Neural cell (in vitro differentiated cells): Measurements from ENCODE around the gene GRIA1. TPM values are rescaled to one million over a fixed set of nuclear protein-coding genes. Genes with fewer than 3 reads are reported as not detected.
A peak's percentile ranks its signal among the peaks of the same experiment; 100 is the strongest.

Experiments used
- H2AFZ ChIP-seq: fragments of 200-600, 300-800 bp; sonication (generic), shearing (Covaris generic); 2 replicates; pipeline ENCODE4 v1.6.0; 2014; ENCODE audit warnings: low read depth, mild to moderate bottlenecking, antibody characterized with exemption, low read length, moderate library complexity
- H3F3A ChIP-seq: fragments of 200-600 bp; shearing (Covaris generic); 2 replicates; pipeline ENCODE4 v1.6.1; 2016; ENCODE audit warnings: mild to moderate bottlenecking, moderate library complexity, mixed read lengths, antibody characterized with exemption, low read length; ENCODE audit not compliant: insufficient read depth, poor library complexity, severe bottlenecking
- H3K27ac ChIP-seq: fragments of 200-600, 300-800 bp; sonication (generic), shearing (Covaris generic); 2 replicates; pipeline ENCODE4 v1.5.1; 2014; ENCODE audit warnings: mild to moderate bottlenecking, low read length, moderate library complexity
- H3K27me3 ChIP-seq: fragments of 300-800, 200-600 bp; sonication (generic), shearing (Covaris generic); 2 replicates; pipeline ENCODE4 v1.6.0; 2014; ENCODE audit warnings: mild to moderate bottlenecking, low read depth, low read length, moderate library complexity; ENCODE audit not compliant: insufficient read depth
- H3K36me3 ChIP-seq: fragments of 300-800, 200-600 bp; sonication (generic), shearing (Covaris generic); 2 replicates; pipeline ENCODE4 v1.5.1; 2014; ENCODE audit warnings: mild to moderate bottlenecking, antibody characterized with exemption, low read length, moderate library complexity; ENCODE audit not compliant: insufficient read depth
- H3K4me2 ChIP-seq: fragments of 300-800, 200-600 bp; sonication (generic), shearing (Covaris generic); 2 replicates; pipeline ENCODE4 v1.6.0; 2014; ENCODE audit warnings: mild to moderate bottlenecking, low read length
- H3K4me3 ChIP-seq: fragments of 300-800, 200-600 bp; sonication (generic), shearing (Covaris generic); 2 replicates; pipeline ENCODE4 v1.5.1; 2014; ENCODE audit warnings: mild to moderate bottlenecking, low read length, moderate library complexity
- H3K79me2 ChIP-seq: fragments of 200-600 bp; shearing (Covaris generic); replicated peaks from 2 replicates; pipeline ENCODE4 v1.6.0; 2014; ENCODE audit warnings: mild to moderate bottlenecking, low read length, moderate library complexity; ENCODE audit not compliant: insufficient read depth
- H3K9ac ChIP-seq: fragments of 300-800, 200-600 bp; sonication (generic), shearing (Covaris generic); 2 replicates; pipeline ENCODE4 v1.6.1; 2016; ENCODE audit warnings: mild to moderate bottlenecking, low read length, mixed read lengths
- H3K9me2 ChIP-seq: fragments of 200-600 bp; shearing (Covaris generic); 2 replicates; pipeline ENCODE4 v1.6.1; 2016; ENCODE audit warnings: mild to moderate bottlenecking, low read length, mixed read lengths; ENCODE audit not compliant: insufficient read depth
- H3K9me3 ChIP-seq: fragments of 200-600, 300-800 bp; sonication (generic), shearing (Covaris generic); 2 replicates; pipeline ENCODE4 v1.6.1; 2016; ENCODE audit warnings: mild to moderate bottlenecking, mixed run types, low read length, moderate library complexity, mixed read lengths
- H4K20me1 ChIP-seq: fragments of 200-600 bp; shearing (Covaris generic); 2 replicates; pipeline ENCODE4 v1.6.1; 2016; ENCODE audit warnings: mild to moderate bottlenecking, mixed run types; ENCODE audit not compliant: insufficient read depth
- EP300 ChIP-seq: fragments of 450-650 bp; conservative IDR thresholded peaks from 2 replicates; pipeline ENCODE4 v1.6.1; 2014; ENCODE audit warnings: antibody characterized with exemption, mild to moderate bottlenecking, moderate library complexity; ENCODE audit not compliant: poor library complexity, severe bottlenecking
- EZH2 ChIP-seq: fragments of 200-600, 300-800 bp; shearing (Covaris generic), sonication (generic); IDR thresholded peaks from 2 replicates; pipeline ENCODE4 v1.6.1; 2014; ENCODE audit warnings: antibody characterized with exemption, low read length, borderline replicate concordance, mild to moderate bottlenecking; ENCODE audit not compliant: insufficient read depth, poor library complexity, severe bottlenecking
- MXI1 ChIP-seq: fragments of 450-650 bp; conservative IDR thresholded peaks from 2 replicates; pipeline ENCODE4 v1.6.1; 2014; ENCODE audit warnings: antibody characterized with exemption, mild to moderate bottlenecking; ENCODE audit not compliant: poor library complexity, severe bottlenecking
- POLR2AphosphoS5 ChIP-seq: IDR thresholded peaks from 2 replicates; pipeline ENCODE4 v1.6.1; 2012
- RAD21 ChIP-seq: fragments of 450-650 bp; conservative IDR thresholded peaks from 2 replicates; pipeline ENCODE4 v1.6.1; 2014; ENCODE audit warnings: antibody characterized with exemption, mild to moderate bottlenecking, moderate library complexity
- SMC3 ChIP-seq: fragments of 450-650 bp; conservative IDR thresholded peaks from 2 replicates; pipeline ENCODE4 v1.6.1; 2014; ENCODE audit warnings: antibody characterized with exemption, mild to moderate bottlenecking, moderate library complexity; ENCODE audit not compliant: poor library complexity
- TAF1 ChIP-seq: IDR thresholded peaks from 2 replicates; pipeline ENCODE4 v1.6.1; 2012; ENCODE audit warnings: low read depth
- polyA plus RNA-seq: library from polyadenylated mRNA; depleted of rRNA; stranded (reverse); fragments of >200 nt; gene quantifications from 2 replicates; pipeline ENCODE4 v1.2.3, GENCODE V29; 2014
- TF ChIP-seq, protein P1 (sequence below): IDR thresholded peaks from 2 replicates; pipeline ENCODE4 v1.6.1; 2012; ENCODE audit warnings: borderline replicate concordance
- TF ChIP-seq, protein P2 (sequence below): fragments of 450-650 bp; IDR thresholded peaks from 2 replicates; pipeline ENCODE4 v1.5.1; 2014; ENCODE audit warnings: antibody characterized with exemption, mild to moderate bottlenecking, moderate library complexity; ENCODE audit not compliant: poor library complexity, severe bottlenecking

GRIA1 gene
- polyA plus RNA-seq, 1 donor from 2014 or later: 59.6 TPM

DNA sequence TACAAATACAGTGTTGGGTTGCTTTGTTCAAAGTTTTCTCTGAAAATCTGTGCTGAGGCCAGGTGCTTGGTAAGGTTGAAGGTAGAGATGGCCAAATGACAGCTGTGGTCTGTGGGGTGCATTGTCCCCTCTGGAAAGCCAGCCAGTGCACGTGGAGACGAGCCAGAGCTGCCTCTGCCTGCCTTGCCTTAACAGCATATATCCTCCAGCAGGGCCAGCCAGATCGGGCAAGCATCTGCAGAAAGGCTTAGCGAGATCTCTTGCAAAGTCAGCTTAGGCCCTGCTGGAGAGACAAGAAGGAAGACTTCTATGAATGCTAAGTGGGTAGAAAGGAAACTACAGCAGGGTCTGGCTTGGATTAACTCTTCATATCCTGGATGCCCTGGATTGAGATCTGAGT is 49.5 kb downstream of the GRIA1 start:
- no peak overlapping the region for H3K9ac ChIP-seq
- no peak overlapping the region for H3K4me2 ChIP-seq
- TF ChIP-seq, protein P1, sequence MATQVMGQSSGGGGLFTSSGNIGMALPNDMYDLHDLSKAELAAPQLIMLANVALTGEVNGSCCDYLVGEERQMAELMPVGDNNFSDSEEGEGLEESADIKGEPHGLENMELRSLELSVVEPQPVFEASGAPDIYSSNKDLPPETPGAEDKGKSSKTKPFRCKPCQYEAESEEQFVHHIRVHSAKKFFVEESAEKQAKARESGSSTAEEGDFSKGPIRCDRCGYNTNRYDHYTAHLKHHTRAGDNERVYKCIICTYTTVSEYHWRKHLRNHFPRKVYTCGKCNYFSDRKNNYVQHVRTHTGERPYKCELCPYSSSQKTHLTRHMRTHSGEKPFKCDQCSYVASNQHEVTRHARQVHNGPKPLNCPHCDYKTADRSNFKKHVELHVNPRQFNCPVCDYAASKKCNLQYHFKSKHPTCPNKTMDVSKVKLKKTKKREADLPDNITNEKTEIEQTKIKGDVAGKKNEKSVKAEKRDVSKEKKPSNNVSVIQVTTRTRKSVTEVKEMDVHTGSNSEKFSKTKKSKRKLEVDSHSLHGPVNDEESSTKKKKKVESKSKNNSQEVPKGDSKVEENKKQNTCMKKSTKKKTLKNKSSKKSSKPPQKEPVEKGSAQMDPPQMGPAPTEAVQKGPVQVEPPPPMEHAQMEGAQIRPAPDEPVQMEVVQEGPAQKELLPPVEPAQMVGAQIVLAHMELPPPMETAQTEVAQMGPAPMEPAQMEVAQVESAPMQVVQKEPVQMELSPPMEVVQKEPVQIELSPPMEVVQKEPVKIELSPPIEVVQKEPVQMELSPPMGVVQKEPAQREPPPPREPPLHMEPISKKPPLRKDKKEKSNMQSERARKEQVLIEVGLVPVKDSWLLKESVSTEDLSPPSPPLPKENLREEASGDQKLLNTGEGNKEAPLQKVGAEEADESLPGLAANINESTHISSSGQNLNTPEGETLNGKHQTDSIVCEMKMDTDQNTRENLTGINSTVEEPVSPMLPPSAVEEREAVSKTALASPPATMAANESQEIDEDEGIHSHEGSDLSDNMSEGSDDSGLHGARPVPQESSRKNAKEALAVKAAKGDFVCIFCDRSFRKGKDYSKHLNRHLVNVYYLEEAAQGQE: no peak
- TF ChIP-seq RAD21 (no peak), SMC3 (no peak), TAF1 (no peak), EZH2 (no peak), POLR2AphosphoS5 (no peak)
- TF ChIP-seq, protein P2, sequence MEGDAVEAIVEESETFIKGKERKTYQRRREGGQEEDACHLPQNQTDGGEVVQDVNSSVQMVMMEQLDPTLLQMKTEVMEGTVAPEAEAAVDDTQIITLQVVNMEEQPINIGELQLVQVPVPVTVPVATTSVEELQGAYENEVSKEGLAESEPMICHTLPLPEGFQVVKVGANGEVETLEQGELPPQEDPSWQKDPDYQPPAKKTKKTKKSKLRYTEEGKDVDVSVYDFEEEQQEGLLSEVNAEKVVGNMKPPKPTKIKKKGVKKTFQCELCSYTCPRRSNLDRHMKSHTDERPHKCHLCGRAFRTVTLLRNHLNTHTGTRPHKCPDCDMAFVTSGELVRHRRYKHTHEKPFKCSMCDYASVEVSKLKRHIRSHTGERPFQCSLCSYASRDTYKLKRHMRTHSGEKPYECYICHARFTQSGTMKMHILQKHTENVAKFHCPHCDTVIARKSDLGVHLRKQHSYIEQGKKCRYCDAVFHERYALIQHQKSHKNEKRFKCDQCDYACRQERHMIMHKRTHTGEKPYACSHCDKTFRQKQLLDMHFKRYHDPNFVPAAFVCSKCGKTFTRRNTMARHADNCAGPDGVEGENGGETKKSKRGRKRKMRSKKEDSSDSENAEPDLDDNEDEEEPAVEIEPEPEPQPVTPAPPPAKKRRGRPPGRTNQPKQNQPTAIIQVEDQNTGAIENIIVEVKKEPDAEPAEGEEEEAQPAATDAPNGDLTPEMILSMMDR: no peak
- H3F3A ChIP-seq: no peaks in the 10 kb centered on the region
- no peak overlapping the region for H3K27ac ChIP-seq
- H3K4me3 ChIP-seq: no peak overlapping the region
- H3K36me3 ChIP-seq: no peaks in the 10 kb centered on the region
- no peaks in the 10 kb centered on the region for H3K27me3 ChIP-seq
- no peaks in the 10 kb centered on the region for H3K9me2 ChIP-seq
- H3K9me3 ChIP-seq: no peaks in the 10 kb centered on the region
- H2AFZ ChIP-seq: no peak overlapping the region
- no peaks in the 10 kb centered on the region for H3K79me2 ChIP-seq
- H4K20me1 ChIP-seq: no peaks in the 10 kb centered on the region

DNA sequence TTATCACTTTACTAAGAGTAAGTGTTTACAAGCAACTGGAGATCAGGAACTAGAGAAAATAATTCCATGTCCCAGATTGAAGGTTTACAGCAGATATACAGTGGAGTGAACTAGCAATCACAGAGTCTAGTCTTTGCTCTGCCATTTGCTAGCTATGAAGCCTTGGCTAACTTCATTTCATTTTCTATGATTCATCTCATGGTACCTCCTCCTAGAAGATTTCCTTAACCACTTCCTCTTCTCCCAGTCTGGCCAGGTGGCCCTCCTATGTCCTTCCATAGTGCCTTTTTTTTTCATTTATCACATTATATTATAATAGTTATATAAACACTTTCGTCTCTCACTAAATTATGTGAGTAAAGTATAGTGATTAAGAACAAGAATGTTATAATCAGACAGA is 52.1 kb downstream of the GRIA1 start:
- H3F3A ChIP-seq: no peaks in the 10 kb centered on the region
- TF ChIP-seq EZH2 (no peak), SMC3 (no peak), RAD21 (no peak), POLR2AphosphoS5 (no peak), TAF1 (no peak), MXI1 (no peak), EP300 (no peak)
- TF ChIP-seq, protein P2: no peak
- TF ChIP-seq, protein P1: no peak

More for the DNA sequence above, 52.1 kb downstream of the GRIA1 start:
- no peaks in the 10 kb centered on the region for H4K20me1 ChIP-seq
- H3K27me3 ChIP-seq: no peaks in the 10 kb centered on the region
- H3K36me3 ChIP-seq: no peaks in the 10 kb centered on the region
- H3K9me2 ChIP-seq: no peaks in the 10 kb centered on the region
- no peak overlapping the region for H3K4me3 ChIP-seq
- no peak overlapping the region for H3K9ac ChIP-seq
- peak overlapping the region; percentile 4 for H3K27ac ChIP-seq
- H2AFZ ChIP-seq: no peak overlapping the region
- no peaks in the 10 kb centered on the region for H3K9me3 ChIP-seq
- peak overlapping the region; percentile 29 for H3K4me2 ChIP-seq
- no peaks in the 10 kb centered on the region for H3K79me2 ChIP-seq
